Retina (tissue), 1 donor: ENCODE results near the gene BRMS1L.
"Not testable (repeated sequence)": the region's sequence is repeated elsewhere in the genome, so short reads cannot be mapped to it uniquely, and the experiment has no call there.

Experiments used
- DNase-seq: peaks from one replicate; pipeline ENCODE4 v3.0.0-alpha.2; 2016

The BRMS1L gene

DNA sequence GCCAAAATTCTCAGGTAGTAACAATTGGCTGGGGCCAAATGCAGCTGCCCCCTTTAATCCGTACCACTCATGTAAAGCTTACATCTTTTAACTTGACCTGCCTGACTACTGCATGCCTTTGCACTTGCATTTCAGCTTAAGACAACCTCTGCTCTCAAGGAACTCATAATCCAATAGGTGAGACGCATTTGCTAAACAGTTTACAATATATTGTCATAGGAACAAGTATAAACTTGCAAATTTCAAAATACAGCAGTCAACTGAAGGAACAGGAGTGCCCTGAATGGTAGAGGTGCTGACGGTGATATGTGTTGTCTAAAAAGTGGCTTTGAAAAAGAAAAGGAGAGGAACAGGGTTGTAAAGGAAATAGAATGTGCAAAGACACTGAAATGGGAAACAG is 3.6 kb upstream of the BRMS1L start:
- no peak for DNase-seq

DNA sequence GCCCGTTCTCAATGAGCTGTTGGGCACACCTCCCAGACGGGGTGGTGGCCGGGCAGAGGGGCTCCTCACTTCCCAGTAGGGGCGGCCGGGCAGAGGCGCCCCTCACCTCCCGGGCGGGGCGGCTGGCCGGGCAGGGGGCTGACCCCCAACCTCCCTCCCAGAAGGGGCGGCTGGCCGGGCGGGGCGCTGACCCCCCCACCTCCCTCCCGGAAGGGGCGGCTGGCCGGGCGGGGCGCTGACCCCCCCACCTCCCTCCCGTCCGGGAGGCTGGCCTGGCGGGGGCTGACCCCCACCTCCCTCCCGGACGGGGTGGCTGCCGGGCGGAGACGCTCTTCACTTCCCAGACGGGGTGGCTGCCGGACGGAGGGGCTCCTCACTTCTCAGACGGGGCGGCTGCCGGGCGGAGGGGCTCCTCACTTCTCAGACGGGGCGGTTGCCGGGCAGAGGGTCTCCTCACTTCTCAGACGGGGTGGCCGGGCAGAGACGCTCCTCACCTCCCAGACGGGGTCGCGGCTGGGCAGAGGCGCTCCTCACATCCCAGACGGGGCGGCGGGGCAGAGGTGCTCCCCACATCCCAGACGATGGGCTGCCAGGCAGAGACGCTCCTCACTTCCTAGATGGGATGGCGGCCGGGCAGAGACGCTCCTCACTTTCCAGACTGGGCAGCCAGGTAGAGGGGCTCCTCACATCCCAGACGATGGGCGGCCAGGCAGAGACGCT is 1.5 kb upstream of the BRMS1L start:
- DNase-seq, result not testable (repeated sequence)

DNA sequence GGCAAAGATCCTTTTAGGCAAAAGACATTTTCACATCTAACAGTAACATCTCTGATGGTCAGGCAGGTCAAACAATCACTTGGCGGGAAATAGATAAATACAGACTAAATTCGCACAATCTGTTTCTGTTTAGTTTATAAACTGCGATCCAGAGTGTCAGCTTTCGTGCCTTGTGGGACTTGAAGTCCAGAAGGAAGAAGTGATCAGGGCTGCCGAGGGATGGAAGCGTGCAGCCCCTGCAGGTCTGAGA is 245 bp upstream of the BRMS1L start:
- DNase-seq, result no peak

DNA sequence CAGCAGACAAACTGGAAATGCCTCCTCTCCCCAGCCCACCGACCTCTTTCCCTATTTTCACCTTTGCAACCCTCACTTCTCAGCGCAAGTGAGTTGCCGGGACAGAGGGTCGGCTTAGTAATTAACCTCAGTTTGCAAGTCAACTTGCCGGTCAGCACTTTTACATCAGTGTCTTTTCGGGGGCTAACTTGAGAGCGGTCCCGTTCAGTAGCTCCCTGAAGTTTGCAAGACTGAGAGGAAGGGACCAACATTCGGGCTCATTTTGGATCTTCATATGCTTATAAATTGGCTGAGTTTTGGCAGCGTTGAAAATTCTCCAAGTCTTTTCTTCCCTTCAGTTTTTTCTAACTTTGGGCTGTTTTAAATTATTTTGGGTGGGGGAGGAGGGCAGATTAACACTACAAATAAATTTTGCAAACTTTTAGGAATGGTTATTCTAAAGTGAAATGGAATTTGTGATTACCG is 846 bp downstream of the BRMS1L start:
- DNase-seq, result no peak

DNA sequence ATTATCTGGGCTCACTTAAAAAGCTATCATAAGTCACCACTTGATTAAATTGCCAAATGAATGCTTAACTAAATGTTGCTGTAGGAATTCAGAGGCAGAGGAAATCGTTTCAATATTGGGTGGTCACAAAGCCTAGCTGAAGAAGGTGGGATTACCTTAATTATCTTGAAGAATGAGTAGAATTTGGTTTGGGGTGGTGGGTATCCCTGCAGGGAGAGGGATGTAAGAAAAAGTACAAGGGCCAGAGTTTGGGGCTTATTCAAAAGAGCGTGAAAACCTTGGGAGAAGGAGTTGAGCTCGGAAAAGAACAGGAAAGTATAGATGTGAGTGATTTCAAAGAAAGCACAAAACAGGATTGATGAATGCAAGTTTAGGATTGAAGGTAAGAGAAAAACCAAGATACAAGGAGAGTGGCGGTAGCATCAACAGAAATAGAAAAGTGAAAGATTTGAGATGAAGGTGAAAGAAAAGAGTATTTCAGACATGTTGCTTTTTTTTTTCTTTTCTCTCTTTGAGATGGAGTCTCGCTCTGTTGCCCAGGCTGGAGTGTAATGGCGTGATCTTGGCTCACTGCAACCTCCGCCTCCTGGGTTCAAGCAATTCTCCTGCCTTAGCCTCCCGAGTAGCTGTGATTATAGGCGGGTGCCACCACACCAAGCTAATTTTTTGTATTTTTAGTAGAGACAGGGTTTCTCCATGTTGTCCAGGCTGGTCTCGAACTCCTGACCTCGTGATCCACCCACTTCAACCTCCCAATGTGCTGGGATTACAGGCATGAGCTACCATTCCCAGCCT is 1.7 kb downstream of the BRMS1L start:
- DNase-seq, result no peak

DNA sequence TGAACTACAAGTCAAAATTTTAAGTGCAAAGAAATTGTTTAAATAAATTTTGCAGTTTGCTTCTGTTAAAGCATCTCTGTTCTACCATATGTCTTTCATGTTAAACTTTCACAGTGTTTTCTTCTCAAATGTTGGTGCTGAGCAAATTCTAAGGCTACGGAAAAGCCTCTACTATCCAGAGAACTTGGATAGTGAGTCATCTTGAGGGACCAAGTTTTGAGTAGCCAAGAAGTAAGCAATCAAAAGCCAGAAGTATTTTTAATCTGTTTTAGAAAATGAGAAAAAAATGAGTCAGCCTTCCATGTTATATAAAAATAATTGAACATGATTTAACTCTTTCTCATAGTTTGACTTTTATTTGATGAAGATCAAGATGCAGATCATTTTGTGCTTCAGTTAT is 3.3 kb downstream of the BRMS1L start:
- no peak for DNase-seq

DNA sequence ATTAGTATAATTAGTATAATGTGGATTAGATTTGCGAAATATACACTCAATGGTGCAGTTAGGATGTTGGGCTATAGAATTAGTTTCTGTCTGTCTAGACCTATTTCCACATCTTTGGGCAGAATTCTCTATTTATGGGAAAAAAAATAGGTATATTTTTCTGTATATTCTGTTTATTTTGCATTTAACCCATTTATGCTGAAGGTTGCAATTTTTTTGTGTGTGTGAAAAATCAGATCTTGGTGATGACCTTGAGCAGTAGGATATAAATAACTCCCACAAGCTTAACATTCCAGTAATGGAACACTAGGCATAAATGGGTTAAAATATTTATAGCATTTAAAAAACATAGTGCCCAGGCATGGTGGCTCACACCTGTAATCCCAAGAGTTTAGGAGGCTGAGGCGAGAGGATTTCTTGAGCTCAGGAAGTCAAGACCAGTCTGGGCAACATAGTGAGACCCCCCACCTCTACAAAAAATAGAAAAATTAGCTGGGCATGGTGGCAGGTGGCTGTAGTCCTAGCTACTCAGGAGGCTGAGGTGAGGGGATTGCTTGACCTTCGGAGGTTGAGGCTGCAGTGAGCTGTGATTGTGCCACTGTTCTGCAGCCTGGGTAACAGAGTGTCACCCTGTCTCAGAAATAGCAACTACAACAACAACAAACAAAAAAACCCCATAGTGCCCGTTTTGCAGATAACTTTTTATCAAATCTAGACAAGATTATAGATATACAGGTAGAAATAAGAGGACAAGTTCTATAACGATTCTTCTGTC is 9.3 kb downstream of the BRMS1L start:
- no peak for DNase-seq

DNA sequence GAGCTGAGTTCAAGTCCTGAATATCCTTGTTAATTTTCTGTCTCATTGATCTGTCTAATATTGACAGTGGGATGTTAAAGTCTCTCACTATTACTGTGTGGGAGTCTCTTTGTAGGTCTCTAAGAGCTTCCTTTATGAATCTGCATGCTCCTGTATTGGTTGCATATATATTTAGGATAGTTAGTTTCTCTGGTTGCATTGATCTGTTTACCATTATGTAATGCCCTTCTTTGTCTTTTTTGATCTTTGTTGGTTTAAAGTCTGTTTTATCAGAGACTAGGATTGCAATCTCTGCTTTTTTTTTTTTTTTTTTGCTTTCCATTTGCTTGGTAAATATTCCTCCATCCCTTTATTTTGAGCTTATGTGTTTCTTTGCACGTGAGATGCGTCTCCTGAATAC is 15.6 kb downstream of the BRMS1L start:
- not testable (repeated sequence) for DNase-seq

DNA sequence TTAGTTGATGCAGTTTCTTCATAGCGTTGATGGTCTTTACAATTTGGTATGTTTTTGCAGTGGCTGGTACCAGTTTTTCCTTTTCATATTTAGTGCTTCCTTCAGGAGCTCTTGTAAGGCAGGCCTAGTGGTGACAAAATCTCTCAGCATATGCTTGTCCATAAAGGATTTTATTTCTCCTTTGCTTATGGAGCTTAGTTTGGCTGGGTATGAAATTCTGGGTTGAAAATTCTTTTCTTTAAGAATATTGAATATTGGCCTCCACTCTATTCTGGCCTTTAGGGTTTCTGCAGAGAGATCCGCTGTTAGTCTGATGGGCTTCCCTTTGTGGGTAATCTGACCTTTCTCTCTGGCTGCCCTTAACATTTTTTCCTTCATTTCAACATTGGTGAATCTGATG is 16.1 kb downstream of the BRMS1L start:
- DNase-seq, result not testable (repeated sequence)

DNA sequence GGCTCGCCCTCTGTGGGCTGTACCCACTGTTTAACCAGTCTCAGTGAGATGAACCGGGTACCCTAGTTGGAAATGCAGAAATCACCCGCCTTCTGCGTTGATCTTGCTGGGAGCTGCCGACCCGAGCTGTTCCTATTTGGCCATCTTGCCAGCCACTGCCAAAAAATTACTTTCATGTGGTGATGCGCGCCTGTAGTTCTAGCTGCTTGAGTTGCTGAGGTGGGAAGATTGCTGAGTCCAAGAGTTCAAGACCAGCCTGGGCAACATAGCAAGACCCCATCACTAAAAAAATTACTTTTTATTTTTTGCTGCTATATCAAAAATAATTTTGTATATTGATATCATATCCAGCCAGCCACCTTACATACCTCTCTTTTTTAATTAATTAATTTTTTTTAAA is 18.4 kb downstream of the BRMS1L start:
- DNase-seq, result no peak

DNA sequence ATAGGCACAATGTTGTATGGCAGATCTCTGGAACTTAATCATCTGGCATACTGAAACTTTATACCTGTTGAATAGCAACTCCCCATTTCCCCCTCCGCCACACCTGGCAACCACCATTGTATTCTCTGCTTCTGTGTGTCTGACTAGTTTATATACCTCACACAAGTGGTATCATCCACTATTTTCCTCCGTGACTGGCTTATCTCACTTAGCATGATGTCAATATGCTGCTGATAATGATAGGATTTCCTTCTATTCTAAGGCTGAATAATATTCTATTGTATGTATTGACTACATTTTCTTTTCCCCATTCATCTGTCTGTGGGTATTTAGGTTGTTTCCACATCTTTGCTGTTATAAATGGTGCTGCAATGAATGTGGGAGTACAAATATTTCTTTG is 21.5 kb downstream of the BRMS1L start:
- DNase-seq, result no peak

DNA sequence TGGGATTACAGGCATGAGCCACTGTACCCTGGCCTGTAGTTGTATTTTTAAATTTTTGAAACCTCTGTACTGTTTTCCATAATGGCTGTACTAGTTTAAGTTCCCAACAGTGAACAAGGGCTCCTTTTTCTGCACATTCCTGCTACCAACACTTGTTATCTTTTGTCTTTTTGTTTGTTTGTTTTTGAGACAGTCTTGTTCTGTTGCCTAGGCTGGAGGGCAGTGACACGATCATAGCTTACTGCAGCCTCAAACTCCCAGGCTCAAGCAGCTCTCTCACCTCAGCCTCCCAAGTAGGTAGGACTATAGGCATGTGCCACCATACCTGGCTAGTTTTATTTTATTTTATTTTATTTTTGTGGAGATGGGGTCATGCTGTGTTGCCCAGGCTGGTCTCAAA is 23.0 kb downstream of the BRMS1L start:
- DNase-seq, result no peak

DNA sequence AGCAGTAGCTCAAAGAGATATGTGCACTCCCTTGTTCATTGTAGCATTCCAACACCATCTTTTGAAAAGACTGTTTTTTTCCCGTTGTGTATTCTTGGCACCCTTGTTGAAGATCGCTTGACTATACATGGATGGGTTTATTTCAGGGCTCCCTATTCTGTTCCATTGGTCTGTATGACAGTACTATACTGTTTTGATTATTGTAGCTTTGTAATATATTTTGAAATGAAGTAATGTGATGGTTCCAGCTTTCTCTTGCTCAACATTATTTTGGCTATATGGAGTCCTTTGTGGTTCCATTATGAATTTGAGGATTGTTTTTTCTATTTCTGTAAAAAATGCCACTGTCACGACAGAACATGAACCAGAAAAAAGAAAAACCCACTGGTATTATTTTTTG is 25.7 kb downstream of the BRMS1L start:
- DNase-seq, result no peak

DNA sequence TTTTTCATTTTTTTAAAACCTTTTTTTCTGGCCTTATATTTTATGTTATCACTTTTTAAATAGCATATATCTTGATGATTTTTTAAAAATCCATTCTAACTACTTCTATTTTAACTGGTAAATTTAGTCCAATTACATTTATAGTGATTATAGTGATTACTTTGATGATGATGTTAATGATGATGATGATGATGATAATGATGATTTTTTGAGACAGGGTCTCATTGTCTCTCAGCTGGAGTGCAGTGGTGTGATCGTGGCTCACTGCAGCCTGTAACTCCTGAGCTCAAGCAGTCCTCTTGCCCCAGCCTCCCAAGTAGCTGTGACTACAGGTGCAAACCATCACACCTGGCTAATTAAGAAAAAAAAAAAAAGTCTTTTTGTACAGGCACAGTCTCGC is 27.1 kb downstream of the BRMS1L start:
- DNase-seq, result no peak

DNA sequence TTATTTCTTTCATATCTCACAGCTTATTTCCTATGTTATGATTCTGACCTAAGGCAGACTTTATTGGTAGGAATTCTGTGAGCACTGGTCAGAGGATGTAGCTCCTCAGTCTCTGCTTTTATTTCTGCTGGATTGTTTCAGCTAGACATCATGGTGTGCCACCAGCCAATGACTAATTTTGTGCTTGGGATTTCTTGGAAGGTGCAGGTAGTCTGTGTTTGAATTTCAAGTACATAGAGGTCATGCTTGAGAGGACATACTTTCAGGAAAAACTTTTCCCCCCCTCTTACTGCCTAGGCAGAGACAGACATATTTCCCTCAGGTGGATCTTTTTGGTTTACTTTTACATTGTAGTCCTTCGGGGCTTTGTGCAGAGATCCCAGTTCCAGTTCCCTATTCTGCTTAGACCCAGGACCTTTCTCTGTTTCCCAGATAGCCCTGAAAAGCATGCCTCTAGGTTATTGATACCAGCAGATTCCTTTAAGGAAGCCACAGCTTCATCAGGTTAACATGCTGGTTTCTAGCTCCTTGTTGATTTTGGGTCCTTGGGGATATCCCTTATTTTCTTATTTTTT is 28.6 kb downstream of the BRMS1L start:
- no peak for DNase-seq

DNA sequence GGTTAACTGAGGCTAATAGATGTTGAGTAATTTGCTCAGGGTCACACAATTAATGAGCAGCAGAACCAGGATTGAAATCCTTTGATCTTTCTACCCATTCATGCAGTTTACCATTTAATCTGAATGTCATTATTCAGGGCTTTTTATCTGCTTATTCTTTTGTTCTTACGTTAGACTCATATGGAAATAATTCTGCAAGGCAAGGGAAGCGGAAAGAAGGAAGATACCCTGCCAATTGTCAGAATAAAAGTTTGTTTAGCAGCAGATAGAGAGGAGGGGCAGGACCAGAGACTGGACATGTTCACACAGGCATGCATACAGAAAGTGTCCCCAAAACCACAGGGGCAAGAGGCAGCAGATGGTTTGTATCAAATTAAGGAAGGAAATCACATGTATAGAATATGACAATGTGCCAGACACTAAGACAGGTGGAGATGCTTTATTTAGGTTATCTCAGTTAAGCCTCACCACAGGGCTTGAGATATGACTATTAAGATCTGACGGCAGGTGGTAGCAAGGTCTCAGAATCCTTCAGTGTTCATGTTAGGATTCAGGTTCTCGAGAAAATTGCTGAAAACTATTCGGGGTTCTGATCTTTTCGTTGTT is 29.8 kb downstream of the BRMS1L start:
- DNase-seq, result peak; percentile 44

DNA sequence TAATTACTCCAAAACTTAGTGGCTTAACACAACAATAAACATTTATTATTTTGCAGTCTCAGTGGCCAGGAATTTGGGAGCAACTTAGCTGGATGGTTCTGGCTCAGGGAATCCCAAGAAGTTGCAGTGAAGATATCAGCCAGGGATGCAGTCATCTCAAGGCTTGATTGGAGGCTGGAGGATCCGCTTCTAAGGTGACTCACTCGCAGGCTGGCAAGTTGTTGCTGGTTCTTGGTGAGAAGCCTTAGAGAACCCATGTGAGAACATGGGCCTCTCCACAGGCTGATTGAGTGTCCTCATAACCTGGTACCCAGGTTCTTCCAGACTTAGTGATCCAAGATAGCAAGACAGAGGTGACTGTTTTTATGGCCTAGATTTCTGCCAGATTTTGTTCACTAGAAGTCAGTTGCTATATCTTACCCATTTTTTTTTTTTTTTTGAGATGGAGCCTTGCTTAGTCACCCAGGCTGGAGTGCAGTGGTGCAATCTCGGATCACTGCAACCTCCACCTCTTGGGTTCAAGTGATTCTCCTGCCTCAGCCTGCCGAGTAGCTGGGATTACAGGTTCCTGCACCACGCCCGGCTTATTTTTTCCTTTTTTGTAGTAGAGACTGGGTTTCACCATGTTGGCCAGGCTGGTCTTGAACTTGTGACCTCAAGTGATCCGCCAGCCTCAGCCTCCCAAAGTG is 32.5 kb downstream of the BRMS1L start:
- no peak for DNase-seq

DNA sequence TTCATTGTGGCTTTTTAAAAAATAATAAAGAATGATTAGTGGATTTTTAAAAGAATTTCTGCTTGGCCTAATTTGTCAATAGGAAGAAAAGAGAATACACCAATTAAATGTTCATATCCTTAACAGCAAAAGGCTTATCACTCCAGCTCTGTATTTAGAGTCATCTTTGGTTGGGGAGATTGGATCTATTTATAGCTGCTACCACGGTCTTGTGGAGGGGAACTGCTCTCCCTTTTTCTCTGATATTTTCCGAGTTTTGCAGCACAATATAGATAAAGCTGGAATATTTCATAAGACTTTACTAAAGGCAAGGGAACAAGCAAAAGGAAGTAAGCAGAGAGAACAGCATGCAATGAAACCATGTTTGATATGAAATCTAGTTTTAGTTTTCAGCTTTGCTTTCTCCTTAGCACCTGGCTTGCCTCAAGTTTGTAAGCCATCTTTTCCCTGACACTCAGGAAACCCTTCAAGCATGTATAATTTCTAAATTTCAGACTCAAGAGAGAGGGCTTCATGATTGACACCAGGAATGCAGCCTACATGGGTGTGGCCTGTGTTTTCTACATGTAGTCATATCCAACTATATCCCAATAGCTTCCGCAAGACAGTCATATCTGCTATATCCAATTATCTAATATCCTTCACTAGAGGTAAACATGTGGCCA is 35.2 kb downstream of the BRMS1L start:
- no peak for DNase-seq

DNA sequence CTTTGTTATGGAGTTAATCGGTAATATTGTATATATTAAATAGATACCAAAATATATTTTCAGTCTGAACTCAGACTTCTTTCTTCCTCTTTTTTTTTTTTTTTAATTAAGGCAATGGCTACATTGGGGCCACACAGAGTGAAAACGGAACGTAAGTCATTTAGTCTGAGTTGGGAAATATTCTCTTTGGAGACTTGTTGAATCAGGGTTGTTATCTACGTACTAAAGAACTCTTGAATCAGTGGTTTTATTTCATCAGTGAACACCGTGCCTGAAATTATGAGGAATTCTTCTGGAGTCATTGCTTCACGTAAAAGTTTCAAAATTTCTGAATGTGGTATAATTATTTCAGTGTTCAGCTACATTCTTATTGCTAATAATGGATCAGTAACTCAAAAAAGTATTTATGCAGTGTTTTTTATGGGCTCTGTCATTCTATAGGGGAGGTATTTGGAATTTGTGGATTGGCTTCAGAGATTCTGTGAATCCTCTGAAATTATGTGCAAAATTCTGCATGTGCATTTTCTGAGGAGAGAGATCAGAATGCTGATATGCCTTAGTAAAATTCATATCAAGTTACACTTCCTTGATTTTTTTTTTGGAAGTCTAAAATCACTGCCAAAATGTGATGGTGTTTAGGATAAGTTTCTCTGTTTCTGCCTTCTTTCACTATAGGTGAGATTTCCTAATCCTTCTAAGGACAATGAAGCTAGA is 39.6 kb downstream of the BRMS1L start:
- no peak for DNase-seq

DNA sequence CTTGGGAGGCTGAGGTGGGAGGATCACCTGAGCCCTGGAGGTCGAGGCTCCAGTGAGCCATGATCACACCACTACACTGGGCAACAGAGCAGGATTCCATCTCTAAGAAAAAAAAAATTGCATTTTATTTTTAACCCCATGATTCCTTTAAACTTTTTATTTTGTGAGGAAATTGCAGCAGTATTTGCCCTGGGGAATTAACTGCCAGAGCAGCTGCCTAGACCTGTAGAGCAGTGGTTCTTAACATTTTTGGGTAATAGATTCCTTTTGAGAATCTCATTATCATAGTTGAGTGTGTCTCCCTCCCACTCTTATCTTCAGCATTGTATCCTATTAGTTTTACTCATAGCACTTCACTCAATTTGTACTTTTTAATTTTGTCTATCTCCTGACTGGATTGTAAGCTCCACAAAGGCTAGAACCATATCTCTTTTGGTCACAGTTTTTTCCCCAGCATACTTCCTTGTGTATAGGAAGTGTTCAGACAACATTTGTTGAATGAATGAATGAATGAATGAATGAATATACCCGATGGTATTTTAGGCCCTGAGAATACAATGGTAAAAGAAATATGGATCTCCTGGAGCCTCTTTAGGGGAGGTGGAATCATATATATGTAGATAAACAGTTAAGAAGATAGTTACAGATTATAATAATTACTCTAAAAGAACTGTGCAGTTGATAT is 40.6 kb downstream of the BRMS1L start:
- DNase-seq, result no peak

DNA sequence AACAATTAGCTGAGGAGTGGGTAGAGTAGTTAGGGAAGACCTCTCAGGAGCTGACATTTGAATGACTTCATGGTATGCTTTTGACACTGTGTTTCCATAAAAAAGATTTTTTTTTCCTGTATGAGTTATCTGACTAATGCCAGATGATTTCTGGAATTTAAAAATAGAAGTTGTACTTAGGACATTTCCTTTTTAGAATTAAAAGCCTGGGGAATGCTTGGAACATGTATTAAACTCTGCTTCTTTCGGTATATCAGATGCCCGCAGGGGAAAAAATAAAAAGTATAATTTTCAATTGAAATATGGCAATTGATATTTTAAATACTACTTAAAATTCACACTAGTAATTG is 41.1 kb downstream of the BRMS1L start:
- no peak for DNase-seq
